ENCODE results near the gene IQCB1. TPM values are rescaled to one million over a fixed set of nuclear protein-coding genes. Genes with fewer than 3 reads are reported as not detected.

Gene IQCB1
- total and polyA plus RNA-seq, 9 of the 15 experiments (the other 6 are each of a cell fraction or from before 2014, with no cell fraction given), result 21.1 to 38.1 (median 27.5) TPM

- TF ChIP-seq MGA (IDR thresholded peaks at IDR 0.05) (no peak), ZNF740 (CRISPR knock-in tag; IDR thresholded peaks at IDR 0.05) (no peak), ZNF740 (tag; IDR thresholded peaks at IDR 0.05) (no peak), RHOXF2B (CRISPR knock-in tag; conservative IDR thresholded peaks at IDR 0.05) (no peak), GTF2E2 (tag; IDR thresholded peaks at IDR 0.05) (peak; percentile 62; the same call in 1 of the 2 replicates), HEY1 (CRISPR knock-in tag; IDR thresholded peaks at IDR 0.05; ENCODE audit: borderline replicate concordance) (no peak), FOXK2 (conservative IDR thresholded peaks at IDR 0.05 in 1 of 2, IDR thresholded peaks at IDR 0.05 in 1 of 2; ENCODE audit: low read depth in 2 of 2) (peak; percentile 92 to 96), FOXP4 (CRISPR knock-in tag; IDR thresholded peaks at IDR 0.05; ENCODE audit: borderline replicate concordance) (no peak), SUPT5H (IDR thresholded peaks at IDR 0.05) (peak; percentile 90), NRF1 (conservative IDR thresholded peaks at IDR 0.05 in 1 of 2, IDR thresholded peaks at IDR 0.05 in 1 of 2) (peak; percentile 52 to 57), RFX7 (CRISPR knock-in tag; IDR thresholded peaks at IDR 0.05) (no peak), FOXM1 (IDR thresholded peaks at IDR 0.05; ENCODE audit: low read depth) (peak; percentile 35; the same call in 1 of the 2 replicates), FOXM1 (CRISPR knock-in tag; IDR thresholded peaks at IDR 0.05; ENCODE audit: low read depth) (no peak)
Observed at GRCh38 chr3:121749276-121750086, 85.4 kb downstream of the IQCB1 start, which contains the start of gene GOLGB1 (continued).

All from K562 (cell line).